H1 (cell line): ENCODE results near the gene YPEL4. TPM values are rescaled to one million over a fixed set of nuclear protein-coding genes. Genes with fewer than 3 reads are reported as not detected.

ENCODE experiments used
- NANOG ChIP-seq: IDR thresholded peaks from 2 replicates; pipeline ENCODE4 v1.6.1; 2011; ENCODE audit warnings: low read length, low read depth, mild to moderate bottlenecking, inconsistent platforms; ENCODE audit not compliant: insufficient read depth, poor library complexity, severe bottlenecking
- POLR2AphosphoS5 ChIP-seq: IDR thresholded peaks from 2 replicates; pipeline ENCODE4 v1.6.1; 2011; ENCODE audit warnings: low read depth, low read length
- TAF1 ChIP-seq: IDR thresholded peaks from 2 replicates; pipeline ENCODE4 v1.6.1; 2011; ENCODE audit warnings: mild to moderate bottlenecking, low read depth, low read length
- polyA plus RNA-seq, 7 experiments: library from polyadenylated mRNA; depleted of rRNA in 3 of 7; stranded (reverse) in 5 of 7; unstranded in 2 of 7; fragments of >200 nt in 5 of 7; fragments of 200-250 nt in 2 of 7; gene quantifications; 1 replicate in 5 of 7; 2 replicates in 1 of 7; 4 replicates in 1 of 7; pipeline versions ENCODE4 v1.2.1 to v1.2.3, GENCODE V29; 2011 to 2013; ENCODE audit warnings: missing spikeins in 2 of 7, mixed read lengths in 2 of 7
- total RNA-seq: library from RNA; stranded (reverse); fragmentation: NEBNext Ultra II Directional; extraction: Animal tissue kit (Norgen Biotek cat#: 25700); gene quantifications from 2 replicates; pipeline ENCODE4 v1.2.1, GENCODE V29; 2021
- TF ChIP-seq, protein P1 (sequence below): IDR thresholded peaks from 2 replicates; pipeline ENCODE4 v1.6.1; 2011; ENCODE audit warnings: low read depth, mild to moderate bottlenecking, low read length; ENCODE audit not compliant: insufficient read depth

The YPEL4 gene
- total and polyA plus RNA-seq, 2 of the 8 experiments (the other 6 are each of a cell fraction or from before 2014, with no cell fraction given) = 0.13 to 0.38 TPM

DNA sequence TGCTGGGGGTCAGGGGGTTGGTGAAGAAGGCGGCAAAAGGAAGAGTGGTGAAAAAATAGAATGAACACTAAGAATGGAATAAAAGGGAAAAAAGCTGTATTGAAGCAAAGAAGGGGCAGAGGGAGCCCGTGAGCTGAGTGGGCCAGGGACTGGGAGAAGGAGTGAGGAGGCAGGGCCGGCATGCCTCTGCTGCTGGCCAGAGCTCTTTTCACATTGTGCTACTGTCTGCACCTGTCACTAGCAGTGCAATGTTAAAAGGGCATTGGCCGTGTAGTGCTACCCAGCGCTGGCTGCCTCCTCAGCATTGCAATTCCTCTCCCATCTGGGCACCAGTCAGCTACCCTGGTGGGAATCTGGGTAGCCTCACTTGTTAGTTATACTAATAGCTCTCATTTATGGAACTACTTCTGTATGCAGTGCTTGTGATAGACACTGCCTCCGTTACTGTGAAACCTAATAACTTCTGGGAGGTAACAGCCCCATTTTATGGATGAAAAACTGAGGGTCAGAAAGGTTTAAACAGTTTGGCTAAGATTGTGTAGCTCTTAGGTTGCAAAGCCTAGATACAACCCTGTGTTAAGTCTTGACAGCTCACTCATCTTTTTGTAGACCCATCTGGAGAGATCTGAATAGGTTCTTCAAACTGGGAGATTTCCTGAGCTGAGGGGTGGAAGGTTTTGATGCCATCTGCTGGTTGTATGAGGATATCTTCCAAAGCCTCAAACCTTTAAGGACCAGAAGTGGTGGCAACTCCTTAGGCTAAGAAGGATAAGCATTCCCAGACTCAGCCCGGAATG is 8.5 kb downstream of the YPEL4 start (continued):
- TF ChIP-seq POLR2AphosphoS5 = peak; percentile 89; the same call in 1 of the 2 replicates
- TF ChIP-seq NANOG = peak; percentile 24
- TF ChIP-seq TAF1 = 0 out of 2 replicates have a peak, but pooled peaks have one; percentile 5
- TF ChIP-seq, protein P1, sequence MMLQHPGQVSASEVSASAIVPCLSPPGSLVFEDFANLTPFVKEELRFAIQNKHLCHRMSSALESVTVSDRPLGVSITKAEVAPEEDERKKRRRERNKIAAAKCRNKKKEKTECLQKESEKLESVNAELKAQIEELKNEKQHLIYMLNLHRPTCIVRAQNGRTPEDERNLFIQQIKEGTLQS = no peak
